Measurements from ENCODE around the gene SLFN11. TPM values are rescaled to one million over a fixed set of nuclear protein-coding genes. Genes with fewer than 3 reads are reported as not detected.
"Not testable (repeated sequence)": the region's sequence is repeated elsewhere in the genome, so short reads cannot be mapped to it uniquely, and the experiment has no call there.

Gene SLFN11
- total RNA-seq (2014; rRNA removed; shearing (Covaris generic)), result 16.0 and 18.5 TPM in 2 replicates
- polyA plus RNA-seq (2015; cell fraction: cytosol; rRNA removed), result 1.9 and 4.4 TPM in 2 replicates
- polyA plus RNA-seq (2015; cell fraction: nucleus; rRNA removed), result 11.7 and 15.4 TPM in 2 replicates

GRCh38 chr17:35373534-35373983 lies at the start of gene SLFN11:
Gene SLFN11 (minus strand): TSS chr17:35373621. CDS start chr17:35363807, 9,814 bp downstream.
- peak; percentile 68 for DNase-seq (ENCODE audit: low read depth)

DNA sequence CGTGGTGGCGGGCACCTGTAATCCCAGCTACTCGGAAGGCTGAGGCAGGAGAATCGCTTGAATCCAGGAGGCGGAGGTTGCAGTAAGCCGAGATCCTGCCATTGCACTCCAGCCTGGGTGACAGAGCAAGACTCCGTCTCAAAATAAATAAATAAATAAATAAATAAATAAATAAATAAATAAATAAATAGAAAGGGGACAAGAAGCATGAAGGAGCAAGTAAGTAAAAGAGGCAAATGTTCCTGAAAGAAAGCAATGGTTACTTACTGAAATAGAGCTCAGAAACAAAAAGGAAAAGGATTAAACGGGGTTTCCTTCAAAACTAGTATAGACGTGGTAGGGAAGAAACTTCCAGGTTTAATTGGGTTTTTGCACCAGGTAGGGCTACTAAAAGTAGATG lies 47.6 kb upstream of the SLFN11 start:
- DNase-seq (ENCODE audit: low read depth), result not testable (repeated sequence)

GRCh38 chr17:35416659-35417058 lies 43.2 kb upstream of the SLFN11 start:
- no peak for DNase-seq (ENCODE audit: low read depth)

- DNase-seq (ENCODE audit: low read depth), result not testable (repeated sequence)
Measured at GRCh38 chr17:35414707-35415106, 41.3 kb upstream of the SLFN11 start.

- no peak for DNase-seq (ENCODE audit: low read depth)
Measured at GRCh38 chr17:35414247-35414646, 40.8 kb upstream of the SLFN11 start.

DNA sequence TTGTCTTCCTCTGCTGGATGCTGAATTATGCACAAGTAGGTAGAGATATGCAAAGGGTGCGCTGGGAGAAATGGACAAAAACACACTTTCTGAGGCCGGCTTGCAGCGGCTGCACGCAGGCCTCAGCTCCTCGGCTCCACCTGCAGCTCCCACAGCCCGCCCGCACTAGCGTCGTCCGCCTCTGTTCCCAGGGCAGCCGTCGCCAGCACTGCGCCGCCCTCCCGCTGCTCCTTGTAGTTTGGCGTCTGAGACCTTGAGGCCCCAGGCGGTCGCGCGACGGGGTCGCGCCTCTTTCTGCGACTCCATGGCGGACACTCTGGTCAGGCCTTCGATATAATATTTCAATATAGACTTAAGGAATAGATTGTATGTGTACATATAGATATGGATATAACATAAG lies 34.1 kb upstream of the SLFN11 start:
- DNase-seq (ENCODE audit: low read depth), result no peak

DNA sequence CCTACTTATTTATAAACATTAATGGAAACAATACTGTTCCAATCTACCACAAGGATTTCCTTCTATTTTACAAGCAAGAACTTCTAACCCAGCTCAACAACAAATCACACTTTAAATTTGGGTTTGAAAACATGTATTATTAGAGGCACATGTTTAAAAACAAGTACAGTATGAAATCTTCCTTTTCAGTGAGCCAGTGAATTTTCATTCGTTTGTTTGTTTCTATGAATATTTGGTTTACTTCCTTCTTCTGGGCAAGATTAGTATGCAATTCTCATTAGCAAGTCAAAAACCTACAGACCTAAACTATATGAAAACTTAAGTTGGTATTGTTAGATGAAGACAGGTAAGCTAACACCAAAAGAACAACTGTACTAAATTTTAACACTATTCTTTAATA lies 33.1 kb upstream of the SLFN11 start:
- DNase-seq (ENCODE audit: low read depth), result no peak

- DNase-seq (ENCODE audit: low read depth), result no peak
Measured at GRCh38 chr17:35404360-35404759, 30.9 kb upstream of the SLFN11 start.

GRCh38 chr17:35393783-35394182 lies 20.4 kb upstream of the SLFN11 start:
- not testable (repeated sequence) for DNase-seq (ENCODE audit: low read depth)

DNA sequence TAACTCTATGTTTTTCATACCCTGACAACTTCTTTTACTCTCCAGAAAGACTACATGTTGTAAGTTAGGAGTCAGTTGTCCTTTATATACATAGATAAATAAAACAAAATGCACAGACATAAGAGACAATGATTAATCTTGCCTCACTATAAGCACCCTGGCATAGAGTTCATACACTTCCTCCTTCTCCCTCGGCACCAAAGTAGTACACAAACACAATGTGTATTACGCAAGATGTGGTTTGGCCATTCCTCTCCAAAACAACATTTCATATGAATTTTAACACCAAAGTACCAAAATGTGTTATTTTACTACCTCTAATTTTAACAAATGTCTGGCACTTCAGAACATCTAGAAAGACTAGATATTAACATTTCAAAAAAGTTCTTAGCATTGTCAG lies 17.2 kb upstream of the SLFN11 start:
- DNase-seq (ENCODE audit: low read depth), result no peak

DNA sequence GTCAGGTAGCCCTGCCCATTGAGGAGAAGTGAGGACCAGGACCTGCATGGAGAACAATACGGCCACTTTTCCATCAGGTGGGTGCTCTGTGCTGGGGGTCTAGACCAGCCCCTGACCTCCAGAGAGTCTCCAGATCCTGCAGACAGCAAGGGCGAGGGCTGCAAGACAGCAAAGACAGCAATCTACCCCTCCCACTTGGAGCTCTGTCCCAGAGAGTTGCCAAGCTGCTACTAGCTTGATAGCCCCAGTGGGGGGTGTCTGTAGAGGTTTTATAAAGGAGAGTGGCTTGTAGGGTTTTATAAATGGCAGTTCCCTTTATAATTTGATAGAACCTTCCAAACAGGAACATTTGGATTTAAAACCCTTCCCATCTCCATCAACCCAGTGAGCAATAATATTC lies 16.7 kb upstream of the SLFN11 start:
- DNase-seq (ENCODE audit: low read depth), result no peak

GRCh38 chr17:35387496-35387895 lies 14.1 kb upstream of the SLFN11 start:
- DNase-seq (ENCODE audit: low read depth), result no peak

DNA sequence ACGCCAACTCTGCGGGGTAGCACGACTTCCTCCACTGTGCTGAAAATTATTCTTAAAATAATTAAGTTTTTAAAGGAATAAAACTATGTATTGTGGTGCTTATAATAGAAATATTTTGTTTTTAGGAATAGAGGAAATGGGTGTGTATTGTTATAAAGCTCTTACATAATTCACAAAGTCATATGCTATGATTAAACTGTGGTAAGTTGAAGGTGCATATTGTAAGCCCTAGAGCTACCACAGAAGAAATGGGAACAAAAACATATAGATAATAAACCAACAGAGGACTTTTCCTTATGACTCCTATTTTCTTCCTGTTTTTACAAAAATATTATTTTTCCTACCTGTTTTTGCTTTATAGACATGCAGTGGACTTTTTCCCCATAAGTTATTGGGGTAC lies 4.3 kb upstream of the SLFN11 start:
- DNase-seq (ENCODE audit: low read depth), result no peak

DNA sequence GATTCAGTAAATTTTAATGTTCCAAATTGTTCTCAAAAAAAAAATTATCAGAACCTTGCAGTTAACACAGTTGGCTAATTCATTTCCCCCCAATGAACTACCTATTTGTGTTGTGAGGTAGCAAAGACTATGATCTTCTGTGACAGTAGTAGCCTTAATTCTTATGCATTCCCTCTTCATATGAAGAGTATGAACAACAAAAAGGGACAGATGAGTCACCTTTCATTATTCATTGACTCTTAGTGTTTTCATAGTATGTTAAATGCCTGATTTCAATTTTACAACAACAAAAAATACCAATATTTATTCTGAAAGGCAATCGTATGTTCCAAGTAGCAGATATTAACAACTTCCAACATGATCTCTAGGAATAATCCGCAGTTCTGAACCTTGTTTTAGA lies 3.6 kb upstream of the SLFN11 start:
- DNase-seq (ENCODE audit: low read depth), result no peak

DNA sequence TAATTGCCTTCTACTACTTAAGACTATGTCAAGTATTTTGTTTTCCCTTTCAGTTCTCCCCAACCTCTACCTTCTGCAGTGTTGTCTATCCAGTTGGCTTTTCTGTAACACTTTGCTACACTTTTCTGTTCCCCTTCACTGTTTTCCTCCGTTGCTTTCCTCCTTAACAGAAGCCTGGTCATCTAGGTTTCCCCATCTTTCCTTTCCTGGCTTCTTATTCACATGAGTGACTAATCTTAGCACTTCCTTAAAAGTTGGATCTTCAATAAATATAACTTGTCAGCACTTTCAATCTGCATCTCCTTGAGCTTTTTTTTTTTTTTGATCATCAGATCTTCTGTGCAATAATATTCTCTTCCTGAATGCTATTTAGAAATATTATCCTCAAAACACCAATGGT lies 2.8 kb upstream of the SLFN11 start:
- DNase-seq (ENCODE audit: low read depth), result peak; percentile 41

DNA sequence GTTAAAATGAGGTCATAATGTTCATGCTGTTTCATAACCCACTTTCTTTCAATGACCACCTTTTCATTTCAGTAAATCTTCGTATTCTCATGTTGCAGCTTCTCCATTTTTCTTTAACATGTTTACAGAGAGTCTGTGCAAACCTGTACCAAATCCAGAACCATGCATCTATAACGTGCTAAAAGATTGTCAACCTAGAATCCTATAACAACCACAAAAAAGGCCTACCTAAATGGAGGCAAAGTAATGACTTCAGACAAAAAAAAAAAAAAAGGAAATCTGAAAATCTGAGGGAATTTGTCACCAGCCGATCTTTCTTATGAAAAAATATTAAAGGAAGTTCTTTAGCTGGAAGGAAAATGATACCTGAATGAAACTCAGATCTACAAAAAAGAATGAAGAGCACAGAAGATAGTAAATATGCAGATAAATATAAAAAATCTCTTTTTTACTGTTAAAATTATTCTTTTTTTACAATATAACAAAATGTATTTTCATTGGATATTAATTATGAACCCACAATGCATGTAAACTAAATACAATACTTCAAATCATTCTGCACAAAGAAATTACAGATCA lies 1.4 kb upstream of the SLFN11 start:
- DNase-seq (ENCODE audit: low read depth), result no peak

- peak; percentile 25 for DNase-seq (ENCODE audit: low read depth)
Measured at GRCh38 chr17:35373984-35374765, 754 bp upstream of the SLFN11 start.

DNA sequence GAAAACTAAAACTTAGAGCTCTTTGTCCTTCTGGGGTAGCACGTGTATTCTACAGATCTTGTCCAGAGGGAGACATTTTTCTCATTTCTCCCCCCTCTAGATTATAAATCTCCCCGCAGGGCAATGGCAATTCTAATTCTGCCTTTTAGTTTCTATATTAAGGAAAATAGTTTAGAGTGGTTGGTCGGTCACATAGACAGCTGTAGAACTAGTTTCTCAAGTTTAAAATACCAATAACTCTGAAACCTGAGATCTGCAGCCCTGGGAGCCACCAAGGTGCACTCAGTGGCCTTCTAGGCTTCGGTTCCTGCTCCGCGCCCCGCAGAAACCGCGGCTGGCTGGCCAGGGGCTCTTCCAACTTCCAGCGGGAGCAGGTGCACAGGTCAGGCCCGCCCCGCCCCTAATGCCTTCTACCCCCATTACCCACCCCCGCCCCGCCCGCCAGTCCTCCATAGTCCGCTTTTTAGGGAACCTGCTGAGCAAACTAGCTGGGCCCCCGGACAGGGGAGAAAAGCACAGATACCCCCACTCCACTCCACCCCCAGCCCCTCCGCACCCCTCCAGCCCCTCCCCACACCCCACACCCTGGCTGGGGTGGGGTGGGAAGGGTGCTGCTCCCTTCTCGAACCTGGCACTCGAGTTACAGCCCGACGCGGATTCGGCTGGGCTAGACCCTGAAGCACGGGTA lies 431 bp downstream of the SLFN11 start:
- no peak for DNase-seq (ENCODE audit: low read depth)

DNA sequence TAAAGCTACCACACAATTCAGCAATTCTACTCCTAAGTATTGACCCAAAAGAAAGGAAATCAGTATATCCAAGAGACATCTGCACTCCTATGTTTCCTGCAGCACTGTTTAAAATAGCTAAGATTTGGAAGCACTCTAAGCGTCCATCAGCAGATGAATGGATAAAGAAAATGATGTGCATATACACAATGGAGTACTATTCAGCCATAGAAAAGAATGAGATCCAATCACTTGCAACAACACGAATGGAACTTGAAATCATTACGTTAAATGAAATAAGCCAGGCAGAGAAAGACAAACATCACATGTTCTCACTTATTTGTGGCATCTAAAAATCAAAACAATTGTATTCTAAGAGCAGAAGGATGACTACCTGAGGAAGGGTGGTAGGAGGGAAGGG lies 1.5 kb downstream of the SLFN11 start:
- no peak for DNase-seq (ENCODE audit: low read depth)

DNA sequence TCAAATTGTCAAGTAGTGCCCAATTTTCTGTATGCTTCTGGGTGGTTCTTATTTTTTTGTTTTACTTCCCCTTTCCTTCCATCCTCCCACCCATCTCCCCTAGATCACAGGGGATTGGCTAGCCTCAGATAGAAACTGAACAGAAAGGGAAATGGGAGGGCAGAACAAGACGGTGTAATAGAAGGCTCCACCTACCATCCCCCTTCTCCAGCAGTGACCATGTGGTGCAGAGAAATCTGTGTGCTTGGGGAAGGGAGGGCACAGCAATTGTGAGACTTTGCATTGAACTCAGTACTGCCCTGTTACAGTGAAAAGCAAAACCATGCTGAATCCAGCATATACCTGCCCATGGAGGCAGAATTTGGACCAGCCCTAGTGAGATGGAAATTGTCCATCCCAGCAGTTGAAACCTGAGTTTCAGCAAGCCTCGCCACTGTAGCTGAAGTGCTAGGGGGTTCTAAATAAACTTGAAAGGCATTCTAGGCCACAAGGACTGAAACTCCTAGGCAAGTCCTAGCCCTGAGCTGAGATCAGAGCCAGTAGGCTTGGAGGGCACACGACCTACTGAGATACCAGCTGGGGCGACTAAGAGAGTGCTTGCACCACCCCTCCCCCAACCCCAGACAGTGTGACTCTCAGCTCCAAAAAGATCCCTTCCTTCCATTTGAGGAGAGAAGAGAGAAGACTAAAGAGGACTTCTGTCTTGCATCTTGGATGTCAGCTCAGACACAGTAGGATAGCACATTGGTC lies 5.2 kb downstream of the SLFN11 start:
- no peak for DNase-seq (ENCODE audit: low read depth)

DNA sequence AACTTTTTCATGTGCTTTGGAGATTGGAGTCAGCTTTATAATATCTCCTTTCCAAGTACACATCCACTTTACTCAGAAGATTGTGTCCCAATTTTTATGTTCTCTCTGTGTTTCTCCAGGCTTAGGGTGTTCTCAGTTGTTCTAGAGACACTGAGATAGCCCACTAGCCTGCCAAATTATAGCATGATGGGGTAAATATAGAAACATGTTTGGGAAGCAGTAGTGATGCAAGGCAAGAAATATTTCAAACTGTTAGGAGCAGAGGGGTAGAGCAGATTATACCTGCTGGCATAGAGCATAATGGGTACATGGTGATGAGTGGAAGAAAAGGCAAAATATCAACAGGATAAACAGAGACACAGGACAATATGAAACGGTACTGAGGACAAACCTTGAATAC lies 12.4 kb downstream of the SLFN11 start:
- no peak for DNase-seq (ENCODE audit: low read depth)

All from HT1080 (cell line).